ENCODE measurements around the gene CAPN2.

CAPN2 gene

GRCh38 chr1:223771814-223772770, 59.8 kb downstream of the CAPN2 start:
- no peaks in the 10 kb centered on the region for H3K9me3 Mint-ChIP-seq
- H3K4me1 Mint-ChIP-seq (ENCODE audit: low read depth): peaks cover 46% of the 10 kb centered on the region
- H3K4me3 Mint-ChIP-seq: no peak overlapping the region
- H3K27ac Mint-ChIP-seq: peak overlapping the region; percentile 32
- H3K36me3 Mint-ChIP-seq (ENCODE audit: low read depth): peaks cover 61% of the 10 kb centered on the region
- H3K27me3 Mint-ChIP-seq: no peaks in the 10 kb centered on the region

GRCh38 chr1:223772771-223773160, 60.4 kb downstream of the CAPN2 start:
- peaks cover 66% of the 10 kb centered on the region for H3K36me3 Mint-ChIP-seq (ENCODE audit: low read depth)

DNA sequence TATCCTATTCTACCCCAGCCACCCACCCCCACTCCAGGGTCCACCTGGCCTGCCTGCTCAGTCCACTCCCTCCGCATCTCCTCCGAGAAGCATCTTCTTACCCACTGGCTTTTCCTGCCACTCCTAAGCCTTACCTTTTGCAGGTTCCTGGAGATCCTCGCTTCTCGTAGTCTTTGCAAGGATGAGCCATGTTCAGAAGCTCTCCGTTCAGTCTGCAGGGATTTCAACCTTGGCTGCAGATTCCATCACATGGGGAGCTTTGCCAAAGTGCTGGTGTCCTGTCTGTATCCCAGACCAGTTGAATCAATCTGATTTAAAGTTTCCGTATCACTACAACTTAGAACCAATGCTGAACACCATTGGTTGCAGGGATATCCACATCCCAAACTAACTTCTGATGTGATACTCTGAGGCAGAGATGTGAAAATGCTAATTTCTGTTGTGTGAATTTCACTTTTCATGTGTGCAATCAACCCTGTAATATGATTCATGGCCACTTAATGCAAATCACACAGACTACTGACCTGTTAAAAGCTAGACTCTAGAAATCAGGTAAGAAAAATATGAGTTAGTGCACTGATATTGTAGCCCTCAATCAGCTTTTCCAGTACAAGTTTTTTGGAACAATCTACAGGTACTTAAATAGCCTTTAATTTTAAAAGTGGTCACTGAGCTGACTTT, 61.9 kb downstream of the CAPN2 start:
- Mint-ChIP-seq H3K27me3 (no peaks in the 10 kb centered on the region), H3K4me3 (no peak overlapping the region), H3K9me3 (no peaks in the 10 kb centered on the region), H3K27ac (peak overlapping the region; percentile 54), H3K4me1 (ENCODE audit: low read depth) (peaks cover 50% of the 10 kb centered on the region), H3K36me3 (ENCODE audit: low read depth) (peaks cover 71% of the 10 kb centered on the region)

More at GRCh38 chr1:223772771-223773160, 60.4 kb downstream of the CAPN2 start:
- no peak overlapping the region for H3K4me3 Mint-ChIP-seq
- H3K4me1 Mint-ChIP-seq (ENCODE audit: low read depth): peaks cover 50% of the 10 kb centered on the region
- H3K27me3 Mint-ChIP-seq: no peaks in the 10 kb centered on the region
- no peak overlapping the region for H3K27ac Mint-ChIP-seq
- H3K9me3 Mint-ChIP-seq: no peaks in the 10 kb centered on the region

DNA sequence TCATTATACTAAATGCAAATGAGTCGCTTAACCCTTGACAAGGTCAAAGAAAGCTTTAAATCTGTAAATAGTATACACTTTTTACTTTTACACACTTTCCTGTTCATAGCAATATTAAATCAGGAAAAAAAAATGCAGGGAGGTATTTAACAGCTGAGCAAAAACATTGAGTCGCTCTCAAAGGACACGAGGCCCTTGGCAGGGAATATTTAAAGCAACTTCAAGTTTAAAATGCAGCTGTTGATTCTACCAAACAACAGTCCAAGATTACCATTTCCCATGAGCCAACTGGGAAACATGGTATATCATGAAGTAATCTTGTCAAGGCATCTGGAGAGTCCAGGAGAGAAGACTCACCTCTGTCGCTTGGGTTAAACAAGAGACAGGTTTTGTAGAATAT, 62.7 kb downstream of the CAPN2 start:
- H3K4me3 Mint-ChIP-seq: no peak overlapping the region
- peaks cover 70% of the 10 kb centered on the region for H3K36me3 Mint-ChIP-seq (ENCODE audit: low read depth)
- H3K27ac Mint-ChIP-seq: peak overlapping the region; percentile 54
- peaks cover 50% of the 10 kb centered on the region for H3K4me1 Mint-ChIP-seq (ENCODE audit: low read depth)
- H3K27me3 Mint-ChIP-seq: no peaks in the 10 kb centered on the region
- H3K9me3 Mint-ChIP-seq: no peaks in the 10 kb centered on the region

DNA sequence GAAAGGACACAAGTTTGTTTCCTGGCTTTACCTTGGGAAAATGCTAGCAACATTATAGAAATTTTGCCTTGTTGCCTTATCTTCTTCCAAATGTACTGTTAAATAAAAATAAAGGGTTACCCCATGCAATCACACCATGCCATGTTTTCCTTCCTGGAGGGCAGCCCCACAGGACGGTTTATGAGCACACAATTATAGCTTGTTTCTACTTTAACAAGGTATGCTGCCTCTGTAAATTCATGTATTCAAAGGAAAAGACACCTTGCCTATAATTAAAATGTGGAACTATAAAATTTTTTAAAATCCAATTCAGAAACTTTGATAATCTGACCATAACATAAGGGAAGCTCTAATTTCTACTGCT, 63.4 kb downstream of the CAPN2 start:
- H3K4me1 Mint-ChIP-seq (ENCODE audit: low read depth): peaks cover 50% of the 10 kb centered on the region
- no peaks in the 10 kb centered on the region for H3K9me3 Mint-ChIP-seq
- H3K36me3 Mint-ChIP-seq (ENCODE audit: low read depth): peaks cover 73% of the 10 kb centered on the region
- H3K4me3 Mint-ChIP-seq: peak overlapping the region; percentile 35
- peak overlapping the region; percentile 72 for H3K27ac Mint-ChIP-seq
- H3K27me3 Mint-ChIP-seq: no peaks in the 10 kb centered on the region

- Mint-ChIP-seq H3K9me3 (no peaks in the 10 kb centered on the region), H3K4me3 (peak overlapping the region; percentile 35), H3K27ac (peak overlapping the region; percentile 72), H3K36me3 (ENCODE audit: low read depth) (peaks cover 73% of the 10 kb centered on the region), H3K27me3 (no peaks in the 10 kb centered on the region), H3K4me1 (ENCODE audit: low read depth) (peaks cover 48% of the 10 kb centered on the region)
Observed at GRCh38 chr1:223776075-223776814, 63.9 kb downstream of the CAPN2 start.

DNA sequence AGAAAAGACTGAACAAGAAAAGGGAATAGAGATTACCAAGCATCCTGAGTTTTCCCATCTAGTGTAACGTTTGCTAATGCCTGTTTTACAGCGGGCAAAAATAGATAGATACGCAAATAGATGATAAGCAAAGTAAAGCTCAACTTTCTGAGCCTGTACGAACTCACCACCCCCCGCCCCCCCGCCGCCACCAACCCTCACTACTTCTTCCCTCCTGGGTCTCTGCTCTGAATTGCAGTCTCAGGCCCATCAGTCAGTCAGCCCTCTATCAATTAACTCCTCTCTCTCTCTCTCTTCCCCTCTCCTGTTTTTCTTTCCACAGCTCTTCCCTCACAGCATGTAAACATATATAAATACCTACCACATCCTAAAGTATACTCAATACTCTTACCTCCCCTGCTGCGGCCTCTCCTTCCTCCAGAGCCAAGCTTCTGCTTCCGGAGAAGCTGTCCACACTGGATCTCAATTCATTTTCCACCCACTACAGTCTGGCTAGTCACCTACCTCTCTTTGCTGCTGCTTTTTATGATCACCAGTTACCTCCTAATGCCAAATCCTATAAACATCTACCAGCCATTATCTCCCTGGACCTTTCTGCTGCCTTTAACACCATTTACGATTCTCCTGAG, 64.6 kb downstream of the CAPN2 start:
- peaks cover 68% of the 10 kb centered on the region for H3K36me3 Mint-ChIP-seq (ENCODE audit: low read depth)
- no peaks in the 10 kb centered on the region for H3K9me3 Mint-ChIP-seq
- no peak overlapping the region for H3K4me3 Mint-ChIP-seq
- no peaks in the 10 kb centered on the region for H3K27me3 Mint-ChIP-seq
- peaks cover 41% of the 10 kb centered on the region for H3K4me1 Mint-ChIP-seq (ENCODE audit: low read depth)
- peak overlapping the region; percentile 8 for H3K27ac Mint-ChIP-seq

DNA sequence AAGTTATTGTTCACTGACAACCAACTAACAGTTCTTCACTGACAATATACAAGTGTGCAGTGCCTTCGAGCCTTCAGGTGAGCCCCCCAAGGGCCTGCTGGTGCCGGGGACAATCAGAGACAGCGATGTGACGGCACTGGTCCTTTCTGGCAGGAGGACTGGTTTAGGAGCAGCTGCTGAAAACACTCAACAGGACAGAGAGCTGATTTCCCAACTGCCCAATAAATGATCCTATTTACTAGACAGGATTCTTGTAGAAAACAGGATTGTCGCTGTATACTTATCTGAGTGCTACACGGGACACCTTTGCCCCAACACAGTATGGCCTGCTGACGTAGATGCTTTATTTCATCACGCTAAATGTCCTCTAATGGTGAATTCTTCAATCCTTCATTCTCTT, 68.0 kb downstream of the CAPN2 start:
- H3K4me1 Mint-ChIP-seq (ENCODE audit: low read depth): peaks cover 21% of the 10 kb centered on the region

GRCh38 chr1:223780949-223781348, 68.6 kb downstream of the CAPN2 start:
- Mint-ChIP-seq H3K27me3 (no peaks in the 10 kb centered on the region), H3K4me1 (ENCODE audit: low read depth) (peaks cover 15% of the 10 kb centered on the region), H3K27ac (peak overlapping the region; percentile 42), H3K9me3 (no peaks in the 10 kb centered on the region), H3K4me3 (no peak overlapping the region), H3K36me3 (ENCODE audit: low read depth) (peaks cover 71% of the 10 kb centered on the region)

More for the DNA sequence above, 68.0 kb downstream of the CAPN2 start:
- H3K4me3 Mint-ChIP-seq: no peak overlapping the region
- H3K27ac Mint-ChIP-seq: no peak overlapping the region
- peaks cover 67% of the 10 kb centered on the region for H3K36me3 Mint-ChIP-seq (ENCODE audit: low read depth)
- no peaks in the 10 kb centered on the region for H3K27me3 Mint-ChIP-seq
- no peaks in the 10 kb centered on the region for H3K9me3 Mint-ChIP-seq

GRCh38 chr1:223783676-223784075, 71.3 kb downstream of the CAPN2 start:
- Mint-ChIP-seq H3K36me3 (ENCODE audit: low read depth) (peaks cover 64% of the 10 kb centered on the region), H3K4me1 (ENCODE audit: low read depth) (no peaks in the 10 kb centered on the region), H3K9me3 (no peaks in the 10 kb centered on the region), H3K27me3 (no peaks in the 10 kb centered on the region), H3K27ac (no peak overlapping the region), H3K4me3 (no peak overlapping the region)

DNA sequence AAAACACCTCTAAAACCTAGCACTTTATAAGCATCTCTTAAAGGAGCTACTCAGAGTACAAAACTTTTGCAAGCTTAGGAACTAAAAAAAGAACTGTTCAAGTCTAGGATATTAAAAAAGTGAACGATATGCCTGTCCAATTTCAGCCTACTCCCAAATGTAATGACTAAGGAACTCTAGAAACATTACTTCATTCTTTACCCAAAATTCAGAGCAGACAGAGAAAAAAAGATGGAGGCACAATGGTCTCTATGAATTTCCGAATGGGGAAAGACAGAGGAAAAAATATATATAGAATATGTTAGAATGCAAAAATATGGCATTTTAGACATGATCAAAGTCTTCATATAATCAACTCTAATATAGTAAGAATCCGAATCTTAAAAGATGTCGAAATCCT, 72.2 kb downstream of the CAPN2 start:
- Mint-ChIP-seq H3K36me3 (ENCODE audit: low read depth) (peaks cover 62% of the 10 kb centered on the region), H3K9me3 (no peaks in the 10 kb centered on the region), H3K4me3 (no peak overlapping the region), H3K27me3 (no peaks in the 10 kb centered on the region), H3K27ac (no peak overlapping the region), H3K4me1 (ENCODE audit: low read depth) (no peaks in the 10 kb centered on the region)

DNA sequence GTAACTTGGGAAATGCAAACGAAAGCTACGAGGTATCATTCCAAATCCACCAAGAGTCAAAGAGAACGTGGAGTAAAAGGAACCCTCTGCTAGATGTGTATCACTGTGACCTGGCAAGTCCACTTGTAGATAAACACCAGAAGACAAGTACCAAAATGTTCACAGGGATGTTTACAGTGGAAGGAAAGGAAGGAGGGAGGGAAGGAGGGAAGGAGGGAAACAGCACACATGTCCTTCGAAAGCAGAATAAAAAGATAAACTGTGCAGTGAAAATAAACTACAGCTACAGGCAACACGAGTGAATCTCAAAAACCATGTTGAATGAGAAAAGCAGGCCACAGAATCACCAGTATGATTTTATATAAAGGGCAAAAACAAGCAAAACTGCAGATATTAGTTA, 73.5 kb downstream of the CAPN2 start:
- Mint-ChIP-seq H3K4me1 (ENCODE audit: low read depth) (no peaks in the 10 kb centered on the region), H3K36me3 (ENCODE audit: low read depth) (peaks cover 53% of the 10 kb centered on the region), H3K27me3 (no peaks in the 10 kb centered on the region), H3K9me3 (no peaks in the 10 kb centered on the region), H3K4me3 (no peak overlapping the region), H3K27ac (no peak overlapping the region)

DNA sequence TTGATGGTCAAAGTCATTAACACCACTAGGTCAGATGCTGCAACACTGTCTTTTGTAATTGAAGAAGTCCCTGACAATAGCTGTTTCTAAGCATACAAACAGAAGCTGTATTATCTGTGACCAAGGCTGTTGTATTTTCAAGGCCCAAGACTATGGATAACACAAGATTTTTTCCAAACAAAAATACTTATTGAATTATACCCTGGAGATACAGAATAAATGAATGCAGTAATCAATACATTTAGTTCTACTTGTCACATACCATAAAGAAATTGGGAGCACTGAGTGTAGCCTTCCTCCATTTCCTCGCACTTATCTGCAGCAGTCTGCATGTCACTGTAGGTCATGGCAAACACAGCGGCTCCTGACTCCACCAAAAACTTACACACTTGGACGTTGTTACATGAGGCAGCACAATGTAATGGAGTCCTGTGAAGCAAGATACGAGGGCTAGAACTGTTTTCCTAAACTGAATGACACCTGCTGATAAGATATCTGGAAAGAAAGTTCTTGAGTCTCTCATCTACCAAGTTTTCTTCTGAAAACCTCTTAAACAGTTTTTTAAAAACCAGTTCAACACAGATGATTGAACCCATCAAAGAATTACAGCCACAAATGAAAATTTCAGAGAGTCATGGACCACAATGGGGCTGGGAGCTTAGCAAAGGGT, 76.5 kb downstream of the CAPN2 start:
- H3K27ac Mint-ChIP-seq: no peak overlapping the region
- no peaks in the 10 kb centered on the region for H3K9me3 Mint-ChIP-seq
- no peaks in the 10 kb centered on the region for H3K4me1 Mint-ChIP-seq (ENCODE audit: low read depth)
- H3K36me3 Mint-ChIP-seq (ENCODE audit: low read depth): peaks cover 45% of the 10 kb centered on the region
- no peaks in the 10 kb centered on the region for H3K27me3 Mint-ChIP-seq
- no peak overlapping the region for H3K4me3 Mint-ChIP-seq

DNA sequence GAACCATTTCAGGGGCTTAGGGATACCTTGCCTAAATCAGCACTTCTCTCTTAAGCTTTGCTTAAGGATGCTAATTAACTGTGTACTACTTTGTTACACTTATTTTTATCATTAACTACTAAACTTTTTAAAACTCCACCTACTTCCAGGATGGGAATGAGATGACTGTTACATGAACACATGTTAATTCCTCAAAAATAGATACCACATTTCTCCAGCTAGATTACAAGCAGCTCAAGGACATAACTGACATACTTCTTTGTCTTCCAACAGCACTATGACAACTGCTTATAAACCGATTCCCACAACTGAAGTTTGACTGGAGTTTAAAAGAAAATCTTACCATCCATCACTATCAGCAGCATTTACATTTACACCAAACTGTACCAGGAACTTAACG, 79.7 kb downstream of the CAPN2 start:
- Mint-ChIP-seq H3K36me3 (ENCODE audit: low read depth) (peaks cover 47% of the 10 kb centered on the region), H3K4me1 (ENCODE audit: low read depth) (no peaks in the 10 kb centered on the region), H3K9me3 (no peaks in the 10 kb centered on the region), H3K27ac (no peak overlapping the region), H3K27me3 (no peaks in the 10 kb centered on the region), H3K4me3 (no peak overlapping the region)
